Common myeloid progenitor, CD34-positive (primary cell): Measurements from ENCODE around the gene DBET.
A peak's percentile ranks its signal among the peaks of the same experiment; 100 is the strongest.
"Not testable (repeated sequence)": the region's sequence is repeated elsewhere in the genome, so short reads cannot be mapped to it uniquely, and the experiment has no call there.

Experiments
- CTCF ChIA-PET: fragments of 350-600 bp; sonication (Branson Sonifier 250); formaldehyde crosslinking; loops from one replicate; lab custom pipeline; 2021; ENCODE audit warnings: antibody characterized with exemption; lab: Charles Lee
- POLR2A ChIA-PET: fragments of 350-600 bp; sonication (Branson Sonifier 250); formaldehyde crosslinking; loops from one replicate; lab custom pipeline; 2021; ENCODE audit warnings: antibody characterized with exemption; lab: Charles Lee
- DNase-seq, 3 donors: peaks; one replicate each; pipeline versions ENCODE4 v3.0.0 to v3.0.0-alpha.2; 2013
- H3K27ac ChIP-seq, 2 experiments: 1 replicate in 1 of 2; 2 replicates in 1 of 2; pipeline ENCODE4 v1.7.0; 2013; ENCODE audit warnings: inconsistent platforms in 2 of 2, low read length in 2 of 2, mild to moderate bottlenecking in 2 of 2, low read depth in 1 of 2, moderate library complexity in 1 of 2; ENCODE audit not compliant: severe bottlenecking in 2 of 2, insufficient read depth in 1 of 2, poor library complexity in 1 of 2
- H3K27me3 ChIP-seq, 5 experiments: replicated peaks in 2 of 5; 1 replicate in 3 of 5; 2 replicates in 2 of 5; pipeline versions ENCODE4 v1.6.1 to v1.7.0; 2013; ENCODE audit warnings: low read length in 4 of 5, mild to moderate bottlenecking in 2 of 5, moderate library complexity in 2 of 5, inconsistent platforms in 1 of 5; ENCODE audit not compliant: insufficient read depth in 5 of 5, control insufficient read depth in 4 of 5
- H3K36me3 ChIP-seq, 4 experiments: 1 replicate in 2 of 4; 2 replicates in 2 of 4; pipeline versions ENCODE4 v1.6.1 to v1.7.0; 2013; ENCODE audit warnings: low read length in 3 of 4, control low read depth in 1 of 4, mild to moderate bottlenecking in 1 of 4; ENCODE audit not compliant: control insufficient read depth in 4 of 4, insufficient read depth in 4 of 4
- H3K4me1 ChIP-seq, 4 experiments: 1 replicate in 3 of 4; 2 replicates in 1 of 4; pipeline versions ENCODE4 v1.6.1 to v1.7.1; 2013; ENCODE audit warnings: low read length in 3 of 4, mild to moderate bottlenecking in 3 of 4, control low read depth in 1 of 4, inconsistent platforms in 1 of 4, moderate library complexity in 1 of 4; ENCODE audit not compliant: control insufficient read depth in 4 of 4, insufficient read depth in 4 of 4; ENCODE audit errors: control extremely low read depth in 1 of 4
- H3K4me3 ChIP-seq, 7 experiments: 1 replicate in 4 of 7; 2 replicates in 3 of 7; pipeline versions ENCODE4 v1.5.1 to v1.7.0; 2013; ENCODE audit warnings: mild to moderate bottlenecking in 7 of 7, low read length in 6 of 7, moderate library complexity in 6 of 7, inconsistent platforms in 2 of 7, low read depth in 2 of 7, control low read depth in 1 of 7; ENCODE audit not compliant: insufficient read depth in 4 of 7, control insufficient read depth in 1 of 7; ENCODE audit errors: extremely low read depth in 1 of 7
- H3K9me3 ChIP-seq, 5 experiments: 1 replicate in 4 of 5; 2 replicates in 1 of 5; pipeline versions ENCODE4 v1.6.1 to v1.7.1; 2013; ENCODE audit warnings: low read length in 4 of 5, mild to moderate bottlenecking in 2 of 5, inconsistent platforms in 1 of 5, low read depth in 1 of 5, moderate library complexity in 1 of 5; ENCODE audit not compliant: control insufficient read depth in 4 of 5, insufficient read depth in 2 of 5; ENCODE audit errors: control extremely low read depth in 1 of 5
- WGBS: methylation state at CpG from one replicate; pipeline ENCODE4 v1.1.5; 2013; ENCODE audit not compliant: insufficient coverage; 5-methylcytosine and 5-hydroxymethylcytosine counted together

DBET gene

DNA sequence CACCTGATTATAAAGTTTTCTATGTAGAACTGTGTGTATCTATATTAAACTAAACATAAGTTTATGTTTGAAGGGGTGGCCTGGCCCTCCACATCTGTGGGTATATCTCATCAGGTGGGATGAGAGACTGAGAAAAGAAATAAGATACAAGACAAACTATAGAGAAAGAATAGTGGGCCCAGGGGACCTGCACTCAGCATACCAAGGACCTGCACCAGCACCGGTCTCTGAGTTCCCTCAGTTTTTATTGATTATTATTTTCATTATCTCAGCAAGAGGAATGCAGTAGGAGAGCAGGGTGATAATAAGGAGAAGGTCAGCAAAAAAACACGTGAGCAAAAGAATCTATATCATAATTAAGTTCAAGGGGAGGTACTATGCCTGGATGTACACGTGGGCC lies 41.9 kb downstream of the DBET start:
- H3K36me3 ChIP-seq, H3K9me3 ChIP-seq, CTCF ChIA-PET, H3K27me3 ChIP-seq, DNase-seq, H3K4me3 ChIP-seq, H3K27ac ChIP-seq, POLR2A ChIA-PET: not testable (repeated sequence)
- WGBS: 36% methylated on average over 3 of the region's 3 CpGs
- H3K4me1 ChIP-seq: peaks cover 0 to 16% (median 0%) of the 10 kb centered on the region in 4 experiments

DNA sequence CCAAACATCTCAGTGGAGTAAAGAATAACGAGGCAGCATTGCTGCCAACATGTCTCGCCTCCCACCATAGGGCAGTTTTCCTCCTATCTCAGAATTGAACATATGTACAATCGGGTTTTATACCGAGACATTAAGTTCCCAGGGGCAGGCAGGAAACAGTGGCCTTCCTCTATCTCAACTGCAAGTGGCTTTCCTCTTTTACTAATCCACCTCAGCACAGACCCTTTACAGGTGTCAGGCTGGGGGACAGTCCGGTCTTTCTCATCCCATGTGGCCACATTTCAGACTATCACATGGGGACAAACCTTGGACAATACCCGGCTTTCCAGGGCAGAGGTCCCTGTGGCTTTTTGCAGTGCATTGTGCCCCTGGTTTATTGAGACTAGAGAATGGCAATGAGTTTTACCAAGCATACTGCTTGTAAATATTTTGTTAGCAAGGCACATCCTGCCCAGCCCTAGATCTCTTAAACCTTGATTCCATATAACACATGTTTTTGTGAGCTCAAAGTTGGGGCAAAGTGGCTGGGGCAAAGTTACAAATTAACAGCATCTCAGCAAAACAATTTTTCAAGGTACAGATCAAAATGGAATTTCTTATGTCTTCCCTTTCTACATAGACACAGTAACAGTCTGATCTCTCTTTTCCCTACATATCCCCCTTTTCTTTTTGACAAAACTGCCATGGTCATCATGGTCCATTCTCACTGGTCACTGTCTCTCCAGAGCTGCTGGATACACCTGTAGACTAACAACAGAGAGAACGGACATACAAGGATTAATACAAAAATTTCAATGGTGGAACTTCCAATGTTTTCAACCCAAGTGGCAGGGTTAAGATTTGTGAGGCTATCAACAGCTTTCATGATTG lies 42.5 kb downstream of the DBET start:
- peak in 1 of 3 donors; percentile 24 for DNase-seq
- H3K27ac ChIP-seq, H3K27me3 ChIP-seq, POLR2A ChIA-PET, H3K4me3 ChIP-seq, H3K9me3 ChIP-seq, CTCF ChIA-PET, H3K36me3 ChIP-seq: not testable (repeated sequence)
- peaks cover 0 to 22% (median 0%) of the 10 kb centered on the region in 4 experiments for H3K4me1 ChIP-seq
- 40% methylated on average over 6 of the region's 7 CpGs for WGBS

DNA sequence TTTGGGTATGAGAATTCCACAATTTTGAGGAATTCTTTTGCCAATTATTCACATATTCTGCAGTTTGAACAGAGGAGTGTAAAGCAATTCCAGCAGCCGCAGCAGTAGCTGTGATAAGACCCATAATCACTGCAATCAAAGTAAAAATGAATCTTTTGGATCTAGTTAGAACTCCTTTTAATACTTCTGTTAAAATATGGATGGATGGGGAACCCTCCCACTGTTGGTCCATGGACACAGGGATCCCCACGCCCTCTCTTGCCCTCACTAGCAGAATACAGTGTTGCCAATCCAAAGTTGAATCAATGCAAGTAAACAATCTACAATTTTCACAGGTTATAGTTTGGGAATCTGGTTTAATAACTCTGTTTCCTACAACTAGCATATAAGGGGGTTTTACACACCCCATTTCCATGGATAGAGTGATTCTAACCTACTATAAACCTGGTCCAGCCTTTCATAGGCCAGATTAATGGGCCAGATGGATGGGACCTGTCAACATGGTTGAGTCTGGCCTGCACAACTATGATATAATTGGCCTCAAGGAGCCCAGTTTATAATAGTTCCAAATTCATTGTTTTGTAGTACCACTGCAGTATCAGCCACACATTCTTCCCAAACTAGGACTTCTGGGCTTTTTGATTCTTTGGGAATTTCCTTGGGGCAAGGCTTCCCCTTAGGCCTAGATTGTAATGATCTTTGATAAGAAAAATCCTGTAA lies 43.6 kb downstream of the DBET start:
- H3K36me3 ChIP-seq, CTCF ChIA-PET, H3K4me3 ChIP-seq, H3K9me3 ChIP-seq, POLR2A ChIA-PET, DNase-seq, H3K27ac ChIP-seq, H3K27me3 ChIP-seq: not testable (repeated sequence)
- peaks cover 0 to 30% (median 1%) of the 10 kb centered on the region in 4 experiments for H3K4me1 ChIP-seq
- 67% methylated on average over 2 of the region's 2 CpGs for WGBS

- H3K27ac ChIP-seq, CTCF ChIA-PET, DNase-seq, H3K4me3 ChIP-seq, H3K9me3 ChIP-seq, H3K27me3 ChIP-seq, H3K36me3 ChIP-seq, POLR2A ChIA-PET: not testable (repeated sequence)
- 76% methylated on average over 6 of the region's 6 CpGs for WGBS
- H3K4me1 ChIP-seq: peaks cover 0 to 30% (median 1%) of the 10 kb centered on the region in 4 experiments
Measured at GRCh38 chr4:190108756-190109155, 44.5 kb downstream of the DBET start.

- POLR2A ChIA-PET, H3K27ac ChIP-seq, H3K27me3 ChIP-seq, H3K4me3 ChIP-seq, H3K9me3 ChIP-seq, CTCF ChIA-PET, H3K36me3 ChIP-seq: not testable (repeated sequence)
- peak in 1 of 3 donors; percentile 11 for DNase-seq
- peaks cover 0 to 30% (median 1%) of the 10 kb centered on the region in 4 experiments for H3K4me1 ChIP-seq
- 74% methylated on average over 1 of the region's 1 CpG for WGBS
Measured at GRCh38 chr4:190109390-190110011, 45.2 kb downstream of the DBET start.

DNA sequence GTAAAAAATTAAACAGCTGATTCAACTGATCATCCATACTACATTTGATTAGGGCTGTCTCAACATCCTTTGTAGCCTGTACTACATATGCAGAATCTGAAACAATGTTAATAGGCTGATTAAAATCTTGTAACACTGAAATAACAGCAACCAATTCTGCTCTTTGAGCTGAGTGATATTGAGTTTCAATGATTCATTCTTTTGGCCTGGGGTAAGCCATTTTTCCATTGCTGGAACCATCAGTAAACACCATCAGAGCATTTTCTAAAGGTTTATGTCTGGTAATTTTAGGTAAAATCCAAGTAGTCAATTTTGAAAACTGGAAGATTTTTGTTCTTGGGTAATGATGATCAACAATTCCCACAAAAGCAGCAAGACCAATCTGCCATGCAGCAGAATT lies 45.7 kb downstream of the DBET start:
- H3K4me3 ChIP-seq, H3K9me3 ChIP-seq, H3K27me3 ChIP-seq, POLR2A ChIA-PET, DNase-seq, H3K36me3 ChIP-seq, CTCF ChIA-PET, H3K27ac ChIP-seq: not testable (repeated sequence)
- H3K4me1 ChIP-seq: peaks cover 0 to 30% (median 1%) of the 10 kb centered on the region in 4 experiments
